Spleen (tissue), 7 donors: ENCODE measurements around the gene STON2.
A peak's percentile ranks its signal among the peaks of the same experiment; 100 is the strongest.

Source experiments
- CTCF ChIP-seq, 11 experiments: fragments of 200-600 bp in 7 of 11; fragments of 450-650 bp in 4 of 11; sonication (generic) in 4 of 11; IDR thresholded peaks in 8 of 11; conservative IDR thresholded peaks in 3 of 11; 1 replicate in 7 of 11; 2 replicates in 4 of 11; pipeline versions ENCODE4 v1.4.0 to v1.8.0; 2016 to 2021; ENCODE audit warnings: antibody characterized with exemption in 11 of 11, inconsistent platforms in 4 of 11, mild to moderate bottlenecking in 1 of 11
- POLR2A ChIP-seq, 3 donors: fragments of 450-650 bp; IDR thresholded peaks; one replicate each; pipeline ENCODE4 v1.5.1; 2017; ENCODE audit warnings: antibody characterized with exemption in 3 of 3, mild to moderate bottlenecking in 1 of 3
- POLR2AphosphoS5 ChIP-seq, 3 donors: sonication (generic); formaldehyde crosslinking; IDR thresholded peaks; one replicate each; pipeline ENCODE4 v1.5.1; 2017; ENCODE audit warnings: antibody characterized with exemption in 3 of 3
- donor health status: DM: no; HTN: no; CAD: no; lungs with moderate emphysema.
- donor health status: DM: no; HTN: no; CAD: no.
- donor health status: DM: no; HTN: no; CAD: no.

DNA sequence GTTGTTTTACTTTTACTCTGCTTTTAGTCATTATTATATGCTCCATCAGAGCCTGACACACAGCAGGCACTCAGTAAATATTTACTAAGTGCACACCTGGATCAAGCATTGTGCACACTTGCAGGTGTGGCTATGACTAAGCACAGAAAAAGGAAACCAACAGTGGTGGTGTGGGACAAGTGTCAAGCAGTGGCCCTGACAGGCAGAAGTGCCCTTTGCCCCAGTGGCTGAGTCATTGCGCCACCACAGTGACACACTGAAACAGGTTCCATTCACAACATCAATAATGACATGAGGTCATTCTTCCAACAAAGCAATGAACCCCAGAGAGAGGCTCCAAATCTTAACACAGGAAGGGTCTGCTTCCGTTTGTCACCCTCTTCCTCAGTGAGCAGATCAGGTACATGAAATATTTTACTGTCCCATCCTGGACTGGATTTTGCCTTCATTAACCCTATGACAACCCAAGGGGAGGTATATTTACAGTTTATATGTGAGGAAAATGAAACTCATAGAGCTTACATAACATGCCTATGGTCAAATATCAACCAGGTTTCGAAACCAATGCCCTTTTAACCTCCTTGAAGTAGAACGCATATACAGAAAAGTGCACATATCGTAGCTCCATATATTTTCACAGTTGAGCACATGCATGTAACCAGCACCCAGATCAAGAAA lies 96.7 kb downstream of the STON2 start:
- TF ChIP-seq CTCF (IDR thresholded peaks at IDR 0.05 in 8 of 11, conservative IDR thresholded peaks at IDR 0.05 in 3 of 11) = no peak
- peak in 2 of 3 donors; percentile 42 to 77 for TF ChIP-seq POLR2AphosphoS5 (IDR thresholded peaks at IDR 0.05)
- no peak for TF ChIP-seq POLR2A (IDR thresholded peaks at IDR 0.05)
